ENCODE measurements around the gene ZNF709. TPM values are rescaled to one million over a fixed set of nuclear protein-coding genes. Genes with fewer than 3 reads are reported as not detected.
A peak's percentile ranks its signal among the peaks of the same experiment; 100 is the strongest.

The ZNF709 gene
- total RNA-seq (1 to 10 TPM; 2.4 to 8.3 (median 3.5) TPM), polyA plus RNA-seq (1 to 10 TPM in 1 of 3 donors, under 1 TPM in 2; 0.46 to 1.2 (median 0.60) TPM)

DNA sequence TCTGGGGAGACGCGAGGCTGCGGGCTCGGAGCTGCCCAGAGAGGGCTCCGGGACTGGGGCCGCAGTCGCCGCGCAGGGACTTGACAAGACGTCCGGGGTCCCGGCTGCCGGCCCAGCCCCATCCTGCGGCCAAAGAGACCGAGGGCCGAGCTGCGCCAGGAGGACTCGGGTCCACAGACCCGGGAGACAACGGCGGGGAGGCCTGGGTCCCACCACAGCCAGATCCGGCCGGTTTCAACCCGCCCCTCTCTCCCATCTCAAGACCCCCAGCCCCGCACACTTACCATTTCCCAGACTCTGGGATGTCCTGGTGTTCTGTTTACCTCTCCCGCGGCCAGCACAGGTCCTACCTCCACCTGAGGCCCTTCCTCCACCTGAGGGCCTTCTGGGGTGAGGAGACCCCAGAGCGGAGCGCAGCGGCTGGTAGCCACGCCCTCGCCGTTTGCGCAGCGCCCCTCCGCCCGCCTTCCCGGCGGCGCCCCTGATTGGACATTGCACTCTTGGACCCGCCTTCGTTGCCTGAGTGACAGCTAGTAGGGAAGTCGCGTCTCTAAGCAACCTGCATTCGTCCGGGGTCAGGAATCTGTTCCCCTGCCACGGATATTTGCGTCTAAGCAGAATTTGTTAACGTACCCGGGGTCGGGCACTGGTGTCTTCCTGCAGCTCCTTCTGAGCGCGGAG lies at the start of gene ZNF709:
TSS of gene ZNF709 (minus strand) at position 446 of the 681 bp plus-strand sequence. CDS start at position 287, 159 bp downstream.
- Histone ChIP-seq H3K4me1 (peaks cover 0 to 22% (median 9%) of the 10 kb centered on the region in 4 donors), H3K36me3 (no peaks in the 10 kb centered on the region), H3K9me3 (no peaks in the 10 kb centered on the region), H3K27ac (peak within 1 kb of the TSS; percentile 70 to 88 (median 80)), H3K4me3 (peak within 1 kb of the TSS; percentile 78 to 97 (median 83)), H3K27me3 (no peaks in the 10 kb centered on the region)
- TF ChIP-seq, protein P1, sequence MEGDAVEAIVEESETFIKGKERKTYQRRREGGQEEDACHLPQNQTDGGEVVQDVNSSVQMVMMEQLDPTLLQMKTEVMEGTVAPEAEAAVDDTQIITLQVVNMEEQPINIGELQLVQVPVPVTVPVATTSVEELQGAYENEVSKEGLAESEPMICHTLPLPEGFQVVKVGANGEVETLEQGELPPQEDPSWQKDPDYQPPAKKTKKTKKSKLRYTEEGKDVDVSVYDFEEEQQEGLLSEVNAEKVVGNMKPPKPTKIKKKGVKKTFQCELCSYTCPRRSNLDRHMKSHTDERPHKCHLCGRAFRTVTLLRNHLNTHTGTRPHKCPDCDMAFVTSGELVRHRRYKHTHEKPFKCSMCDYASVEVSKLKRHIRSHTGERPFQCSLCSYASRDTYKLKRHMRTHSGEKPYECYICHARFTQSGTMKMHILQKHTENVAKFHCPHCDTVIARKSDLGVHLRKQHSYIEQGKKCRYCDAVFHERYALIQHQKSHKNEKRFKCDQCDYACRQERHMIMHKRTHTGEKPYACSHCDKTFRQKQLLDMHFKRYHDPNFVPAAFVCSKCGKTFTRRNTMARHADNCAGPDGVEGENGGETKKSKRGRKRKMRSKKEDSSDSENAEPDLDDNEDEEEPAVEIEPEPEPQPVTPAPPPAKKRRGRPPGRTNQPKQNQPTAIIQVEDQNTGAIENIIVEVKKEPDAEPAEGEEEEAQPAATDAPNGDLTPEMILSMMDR (IDR thresholded peaks at IDR 0.05), result no peak
- TF ChIP-seq POLR2A (IDR thresholded peaks at IDR 0.05), result peak in 1 of 2 donors; percentile 56
- no peak for TF ChIP-seq EP300 (IDR thresholded peaks at IDR 0.05)
- TF ChIP-seq POLR2AphosphoS5 (IDR thresholded peaks at IDR 0.05), result peak in 3 of 4 donors; percentile 68 to 77 (median 76)
- 0% methylated on average over 53 of the region's 53 CpGs for WGBS, 2 donors
- DNase-seq, result peak; percentile 94
- intact Hi-C loops (cut with DNase I), result loop anchor here (2.0 kb wide), 2 partner anchors 42 to 66 kb away; partner anchors contain the start of gene ZNF564

DNA sequence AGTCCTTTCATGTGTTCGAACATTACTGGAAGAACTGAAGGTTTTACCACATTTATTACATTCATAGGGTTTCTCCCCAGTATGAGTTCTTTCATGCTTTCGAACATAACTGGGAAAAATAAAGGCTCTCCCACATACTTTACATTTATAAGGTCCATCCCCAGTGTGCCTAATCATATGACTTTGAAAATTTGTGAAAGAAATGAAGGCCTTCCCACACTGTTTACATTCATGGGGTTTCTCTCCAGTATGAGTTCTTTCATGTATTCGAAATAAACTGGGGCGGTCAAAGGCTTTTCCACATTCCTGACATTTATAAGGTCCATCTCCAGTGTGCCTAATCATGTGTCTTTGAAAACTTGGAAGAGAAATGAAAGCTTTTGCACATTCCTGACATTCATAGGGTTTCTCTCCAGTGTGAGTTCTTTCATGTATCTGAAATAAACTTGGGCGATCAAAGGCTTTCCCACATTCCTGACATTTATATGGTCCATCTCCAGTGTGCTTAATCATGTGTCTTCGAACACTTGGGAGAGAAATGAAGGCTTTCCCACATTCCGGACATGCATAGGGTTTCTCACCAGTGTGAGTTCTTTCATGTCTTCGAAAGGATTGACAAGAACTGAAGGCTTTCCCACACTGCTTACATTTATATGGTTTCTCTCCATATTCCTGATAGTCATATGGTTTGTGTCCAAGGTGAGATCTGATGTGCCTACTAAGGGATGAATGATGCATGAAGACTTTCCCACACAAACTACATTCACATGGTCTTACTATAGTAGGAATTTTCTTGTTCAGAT lies 42.6 kb upstream of the ZNF709 start:
- no peaks in the 10 kb centered on the region for H3K27me3 ChIP-seq
- WGBS, 2 donors, result 98% methylated on average over 8 of the region's 8 CpGs
- no peak overlapping the region for H3K27ac ChIP-seq
- no peak for DNase-seq
- H3K4me3 ChIP-seq, result no peak overlapping the region
- H3K36me3 ChIP-seq, result peaks cover 28 to 71% (median 46%) of the 10 kb centered on the region in 4 donors
- peaks cover 64 to 80% (median 71%) of the 10 kb centered on the region in 4 donors for H3K9me3 ChIP-seq
- no peaks in the 10 kb centered on the region for H3K4me1 ChIP-seq
- intact Hi-C loops (cut with DNase I), result no loop called here
- TF ChIP-seq EP300 (IDR thresholded peaks at IDR 0.05), result no peak

DNA sequence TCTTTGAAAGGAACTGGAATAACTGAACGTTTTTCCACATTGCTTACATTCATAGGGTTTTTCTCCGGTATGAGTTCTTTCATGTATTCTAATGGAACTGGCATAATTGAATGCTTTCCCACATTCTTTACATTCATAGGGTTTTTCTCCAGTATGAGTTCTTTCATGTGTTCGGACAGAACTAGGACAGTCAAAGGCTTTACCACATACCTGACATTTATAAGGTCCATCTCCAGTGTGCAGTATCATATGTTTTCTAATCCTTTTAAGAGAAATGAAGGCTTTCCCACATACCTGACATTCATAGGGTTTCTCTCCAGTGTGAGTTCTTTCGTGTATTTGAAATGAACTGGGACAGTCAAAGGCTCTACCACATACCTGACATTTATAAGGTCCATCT lies 41.9 kb upstream of the ZNF709 start:
- Histone ChIP-seq H3K9me3 (peaks cover 67 to 87% (median 71%) of the 10 kb centered on the region in 4 donors), H3K4me3 (no peak overlapping the region), H3K27ac (no peak overlapping the region), H3K27me3 (no peaks in the 10 kb centered on the region), H3K4me1 (no peaks in the 10 kb centered on the region), H3K36me3 (peaks cover 28 to 71% (median 46%) of the 10 kb centered on the region in 4 donors)
- no peak for DNase-seq
- TF ChIP-seq EP300 (IDR thresholded peaks at IDR 0.05), result no peak
- intact Hi-C loops (cut with DNase I), result no loop called here
- WGBS, 2 donors, result 95 to 97% methylated on average over 4 of the region's 4 CpGs

DNA sequence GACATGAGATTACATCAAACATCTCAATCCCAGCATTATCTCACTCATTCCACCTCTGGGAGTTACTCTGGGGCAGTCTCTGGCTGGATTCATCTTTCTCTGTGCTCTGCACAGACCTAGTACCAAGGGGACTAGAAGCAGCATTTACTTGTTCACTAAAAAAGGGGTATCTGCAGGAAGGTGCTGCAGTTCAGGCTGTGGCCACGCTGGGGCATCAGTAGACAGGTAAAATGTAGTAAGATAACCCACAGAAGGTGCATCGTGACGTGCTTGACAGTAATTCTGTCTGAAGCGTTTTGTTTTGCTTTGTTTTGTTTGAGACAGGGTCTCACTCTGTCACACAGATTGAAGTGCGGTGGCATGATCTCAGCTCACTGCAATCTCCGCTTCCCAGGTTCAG lies 37.4 kb upstream of the ZNF709 start:
- WGBS, 2 donors, result 77 to 81% methylated on average over 6 of the region's 6 CpGs
- DNase-seq, result no peak
- intact Hi-C loops (cut with DNase I), result no loop called here
- Histone ChIP-seq H3K27me3 (no peaks in the 10 kb centered on the region), H3K36me3 (peaks cover 14 to 33% (median 22%) of the 10 kb centered on the region in 4 donors), H3K27ac (no peak overlapping the region), H3K4me3 (no peak overlapping the region), H3K9me3 (peaks cover 34 to 66% (median 37%) of the 10 kb centered on the region in 4 donors), H3K4me1 (no peaks in the 10 kb centered on the region)
- TF ChIP-seq POLR2A (IDR thresholded peaks at IDR 0.05) (no peak), POLR2AphosphoS5 (IDR thresholded peaks at IDR 0.05) (no peak), EP300 (IDR thresholded peaks at IDR 0.05) (no peak)
- TF ChIP-seq, protein P1 (IDR thresholded peaks at IDR 0.05), result no peak

DNA sequence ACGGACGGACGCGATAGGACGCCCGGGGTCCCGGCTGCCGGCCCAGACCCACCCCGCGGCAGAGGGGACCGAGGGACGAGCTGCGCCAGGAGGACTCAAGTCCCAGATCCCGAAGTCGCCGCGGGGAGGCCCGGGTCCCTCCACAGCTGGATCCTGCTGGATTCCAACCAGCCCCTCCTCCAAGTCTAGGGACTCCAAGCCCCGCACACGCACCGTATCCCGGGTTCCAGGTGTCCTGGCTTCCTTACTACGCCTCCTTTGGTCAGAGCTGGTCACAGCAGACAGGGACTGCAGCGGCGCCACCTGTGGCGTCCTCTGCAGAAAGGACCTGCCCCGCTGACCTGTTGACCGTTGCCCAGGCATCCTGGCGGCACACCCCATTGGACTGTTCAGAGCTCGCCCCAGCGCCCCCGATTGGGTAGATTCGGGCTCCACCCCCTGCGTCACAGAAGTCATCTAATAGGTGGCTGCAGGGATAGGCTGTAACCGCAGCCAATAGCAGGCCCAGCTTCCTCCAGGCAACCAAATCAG lies 29.0 kb upstream of the ZNF709 start:
- no peak overlapping the region for H3K27ac ChIP-seq

More for the DNA sequence above, 29.0 kb upstream of the ZNF709 start:
- WGBS, 2 donors, result 22 to 50% methylated on average over 35 of the region's 35 CpGs
- intact Hi-C loops (cut with DNase I), result no loop called here
- Histone ChIP-seq H3K36me3 (peaks cover 0 to 5% (median 0%) of the 10 kb centered on the region in 4 donors), H3K9me3 (peaks cover 0 to 18% (median 1%) of the 10 kb centered on the region in 4 donors), H3K4me1 (peaks cover 0 to 10% (median 4%) of the 10 kb centered on the region in 4 donors), H3K27me3 (no peaks in the 10 kb centered on the region), H3K4me3 (peak overlapping the region in 3 of 4 donors; percentile 30 to 43 (median 40))
- no peak for DNase-seq
- TF ChIP-seq, protein P1 (IDR thresholded peaks at IDR 0.05), result no peak
- TF ChIP-seq EP300 (IDR thresholded peaks at IDR 0.05), result no peak
- TF ChIP-seq POLR2A (IDR thresholded peaks at IDR 0.05), result no peak
- no peak for TF ChIP-seq POLR2AphosphoS5 (IDR thresholded peaks at IDR 0.05)

Data from sigmoid colon (tissue), 7 donors.